ENCODE measurements around the gene ZFYVE28.

DNA sequence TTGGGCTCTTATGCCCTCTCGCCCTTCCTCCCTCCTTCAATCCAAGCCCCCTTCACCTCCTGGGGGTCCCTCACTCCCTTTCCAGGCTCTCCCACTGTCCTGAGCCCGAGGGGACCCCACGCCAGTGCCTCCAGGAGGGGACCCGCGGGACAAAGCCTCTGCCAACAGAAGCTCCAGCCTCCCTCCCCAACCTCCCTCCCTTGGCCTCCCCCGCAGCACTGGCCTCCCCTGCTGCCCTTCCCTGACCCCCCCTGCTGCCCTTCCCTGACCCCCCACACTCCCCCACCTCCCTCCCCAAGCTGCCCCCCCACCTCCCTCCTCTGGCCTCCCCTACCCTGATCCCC lies 85.5 kb downstream of the ZFYVE28 start:
- TF ChIP-seq, protein P1, sequence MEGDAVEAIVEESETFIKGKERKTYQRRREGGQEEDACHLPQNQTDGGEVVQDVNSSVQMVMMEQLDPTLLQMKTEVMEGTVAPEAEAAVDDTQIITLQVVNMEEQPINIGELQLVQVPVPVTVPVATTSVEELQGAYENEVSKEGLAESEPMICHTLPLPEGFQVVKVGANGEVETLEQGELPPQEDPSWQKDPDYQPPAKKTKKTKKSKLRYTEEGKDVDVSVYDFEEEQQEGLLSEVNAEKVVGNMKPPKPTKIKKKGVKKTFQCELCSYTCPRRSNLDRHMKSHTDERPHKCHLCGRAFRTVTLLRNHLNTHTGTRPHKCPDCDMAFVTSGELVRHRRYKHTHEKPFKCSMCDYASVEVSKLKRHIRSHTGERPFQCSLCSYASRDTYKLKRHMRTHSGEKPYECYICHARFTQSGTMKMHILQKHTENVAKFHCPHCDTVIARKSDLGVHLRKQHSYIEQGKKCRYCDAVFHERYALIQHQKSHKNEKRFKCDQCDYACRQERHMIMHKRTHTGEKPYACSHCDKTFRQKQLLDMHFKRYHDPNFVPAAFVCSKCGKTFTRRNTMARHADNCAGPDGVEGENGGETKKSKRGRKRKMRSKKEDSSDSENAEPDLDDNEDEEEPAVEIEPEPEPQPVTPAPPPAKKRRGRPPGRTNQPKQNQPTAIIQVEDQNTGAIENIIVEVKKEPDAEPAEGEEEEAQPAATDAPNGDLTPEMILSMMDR (IDR thresholded peaks at IDR 0.05) = no peak
- no peak for TF ChIP-seq POLR2A (IDR thresholded peaks at IDR 0.05)
